ENCODE measurements around the gene ECHDC3. TPM values are rescaled to one million over a fixed set of nuclear protein-coding genes. Genes with fewer than 3 reads are reported as not detected.

ECHDC3 gene
- total and polyA plus RNA-seq, 2 of the 8 experiments (the other 6 are each of a cell fraction or from before 2014, with no cell fraction given) = 15.6 to 19.9 TPM

DNA sequence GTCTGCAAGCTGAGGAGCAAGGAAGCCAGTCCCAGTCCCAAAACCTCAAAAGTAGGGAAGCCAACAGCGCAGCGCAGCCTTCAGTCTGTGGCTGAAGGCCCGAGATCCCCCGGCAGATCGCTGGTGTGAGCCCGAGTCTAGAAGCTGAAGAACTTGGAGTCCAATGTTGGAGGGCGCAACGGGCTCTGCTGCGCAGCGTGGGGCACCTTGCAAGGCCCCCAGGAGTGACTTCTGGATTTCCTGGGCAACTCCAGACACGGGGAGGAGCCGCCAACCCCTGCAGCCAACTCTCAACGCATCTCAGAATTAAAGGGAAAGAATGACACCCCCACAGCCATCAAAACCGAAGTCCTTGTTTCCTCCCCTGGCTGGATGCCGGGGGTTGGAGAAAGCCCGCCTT, 62.2 kb downstream of the ECHDC3 start:
- Histone ChIP-seq H3K4me2 (ENCODE audit: insufficient read depth in 1 of 2, low read depth in 2 of 2, low read length in 2 of 2) (no peak overlapping the region), H3K79me2 (ENCODE audit: control insufficient read depth in 1 of 2, insufficient read depth in 2 of 2, low read length in 2 of 2) (no peaks in the 10 kb centered on the region), H3K27me3 (replicated peaks in 1 of 4; ENCODE audit: control insufficient read depth in 3 of 4, extremely low read depth in 1 of 4, insufficient read depth in 3 of 4, low read length in 3 of 4) (no peaks in the 10 kb centered on the region), H3K23ac (ENCODE audit: insufficient read length) (no peak overlapping the region), H3K36me3 (ENCODE audit: control insufficient read depth in 2 of 4, insufficient read depth in 4 of 4, low read length in 3 of 4) (no peaks in the 10 kb centered on the region), H3K27ac (ENCODE audit: low read depth, low read length) (no peak overlapping the region), H2BK5ac (ENCODE audit: low read depth, low read length) (no peak overlapping the region), H3K4me1 (replicated peaks in 1 of 4; ENCODE audit: control insufficient read depth in 3 of 4, insufficient read depth in 4 of 4, low read length in 3 of 4) (peaks cover 0 to 4% (median 1%) of the 10 kb centered on the region in 4 experiments; a peak in 3 of 7 replicates), H3K9ac (replicated peaks in 1 of 4; ENCODE audit: extremely low read depth in 1 of 4, low read depth in 3 of 4, low read length in 3 of 4) (no peak overlapping the region), H4K20me1 (replicated peaks in 1 of 2; ENCODE audit: control insufficient read depth in 1 of 2, insufficient read depth in 2 of 2, low read length in 2 of 2) (no peaks in the 10 kb centered on the region), H3K9me3 (ENCODE audit: insufficient read depth in 2 of 2, low read depth in 1 of 2, low read length in 1 of 2) (no peaks in the 10 kb centered on the region; a peak in 1 of 4 replicates), H4K91ac (replicated peaks; ENCODE audit: insufficient read length, low read length) (no peak overlapping the region), H2BK15ac (ENCODE audit: low read length) (no peak overlapping the region), H3K14ac (ENCODE audit: insufficient read length) (no peak overlapping the region), H4K5ac (ENCODE audit: insufficient read length, low read depth, low read length) (no peak overlapping the region), H2AK5ac (ENCODE audit: low read depth, low read length) (no peak overlapping the region), H3K4me3 (ENCODE audit: extremely low read depth in 1 of 4, insufficient read depth in 2 of 4, low read depth in 3 of 4, low read length in 4 of 4) (no peak overlapping the region), H2AFZ (ENCODE audit: low read length) (no peak overlapping the region), H3K56ac (replicated peaks; ENCODE audit: insufficient read length, low read depth, low read length) (no peak overlapping the region), H2BK12ac (ENCODE audit: low read depth, low read length) (no peak overlapping the region), H2BK120ac (replicated peaks; ENCODE audit: low read depth, low read length) (no peak overlapping the region), H3K23me2 (ENCODE audit: low read depth, low read length) (no peaks in the 10 kb centered on the region), H3K79me1 (ENCODE audit: low read depth, low read length) (no peaks in the 10 kb centered on the region), H3K18ac (ENCODE audit: extremely low read depth, low read length) (no peak overlapping the region), H2BK20ac (ENCODE audit: low read length) (no peak overlapping the region), H3K4ac (replicated peaks; ENCODE audit: insufficient read length, low read depth, low read length) (no peak overlapping the region), H4K8ac (ENCODE audit: extremely low read depth, insufficient read depth, low read length) (no peak overlapping the region)
- ChIA-PET POLR2A (ENCODE audit: partially characterized antibody) (no interaction called here), CTCF (ENCODE audit: partially characterized antibody) (interaction anchor here (1.8 to 7.8 kb wide), 4 partner anchors 9 to 21 kb away, joined by 6 to 55 read pairs (median 7); partner anchors contain the start of gene PROSER2)
- no peak for DNase-seq (ENCODE audit: low read depth in 1 of 2, low spot score in 2 of 2)
- WGBS, 2 experiments (ENCODE audit: extremely low coverage in 1 of 2, insufficient coverage in 1 of 2, insufficient read length in 1 of 2, insufficient replicate concordance in 2 of 2, low coverage in 1 of 2, low lambda C conversion rate in 2 of 2, missing lambda C conversion rate in 1 of 2) = 93% methylated on average over 16 of the region's 16 CpGs; no CpG with 5 or more reads in 1 of the 2 experiments
- FAIRE-seq = no peak
- TF ChIP-seq CEBPB (IDR thresholded peaks at IDR 0.05; ENCODE audit: low read depth, low read length) (no peak), CBX5 (IDR thresholded peaks at IDR 0.05; ENCODE audit: low read depth, low read length) (no peak), TAF1 (IDR thresholded peaks at IDR 0.05; ENCODE audit: low read depth, low read length) (no peak), SRF (IDR thresholded peaks at IDR 0.05; ENCODE audit: low read depth, low read length) (no peak), FOSL1 (IDR thresholded peaks at IDR 0.05; ENCODE audit: insufficient read depth, low read depth, low read length) (no peak), GABPA (IDR thresholded peaks at IDR 0.05; ENCODE audit: borderline replicate concordance, insufficient read depth, low read length) (no peak), EZH2 (IDR thresholded peaks at IDR 0.05; ENCODE audit: low read depth, low read length, severe bottlenecking) (no peak), CHD2 (IDR thresholded peaks at IDR 0.05; ENCODE audit: low read length) (no peak), TBP (IDR thresholded peaks at IDR 0.05; ENCODE audit: low read depth, low read length) (no peak), SP2 (IDR thresholded peaks at IDR 0.05; ENCODE audit: low read length) (no peak), ZNF274 (IDR thresholded peaks at IDR 0.05; ENCODE audit: borderline replicate concordance, extremely low read depth, low read length) (no peak), SP4 (IDR thresholded peaks at IDR 0.05; ENCODE audit: low read length) (no peak)
- TF ChIP-seq, protein P1, sequence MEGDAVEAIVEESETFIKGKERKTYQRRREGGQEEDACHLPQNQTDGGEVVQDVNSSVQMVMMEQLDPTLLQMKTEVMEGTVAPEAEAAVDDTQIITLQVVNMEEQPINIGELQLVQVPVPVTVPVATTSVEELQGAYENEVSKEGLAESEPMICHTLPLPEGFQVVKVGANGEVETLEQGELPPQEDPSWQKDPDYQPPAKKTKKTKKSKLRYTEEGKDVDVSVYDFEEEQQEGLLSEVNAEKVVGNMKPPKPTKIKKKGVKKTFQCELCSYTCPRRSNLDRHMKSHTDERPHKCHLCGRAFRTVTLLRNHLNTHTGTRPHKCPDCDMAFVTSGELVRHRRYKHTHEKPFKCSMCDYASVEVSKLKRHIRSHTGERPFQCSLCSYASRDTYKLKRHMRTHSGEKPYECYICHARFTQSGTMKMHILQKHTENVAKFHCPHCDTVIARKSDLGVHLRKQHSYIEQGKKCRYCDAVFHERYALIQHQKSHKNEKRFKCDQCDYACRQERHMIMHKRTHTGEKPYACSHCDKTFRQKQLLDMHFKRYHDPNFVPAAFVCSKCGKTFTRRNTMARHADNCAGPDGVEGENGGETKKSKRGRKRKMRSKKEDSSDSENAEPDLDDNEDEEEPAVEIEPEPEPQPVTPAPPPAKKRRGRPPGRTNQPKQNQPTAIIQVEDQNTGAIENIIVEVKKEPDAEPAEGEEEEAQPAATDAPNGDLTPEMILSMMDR (IDR thresholded peaks at IDR 0.05; ENCODE audit: control extremely low read depth in 1 of 3, insufficient read depth in 1 of 3, low read depth in 1 of 3, low read length in 3 of 3) = no peak

Data from H1 (cell line).